NOMO-1 treated with dmso at 0.1 percent for 144 hours (cell line): Measurements from ENCODE around the gene NUMB.
A peak's percentile ranks its signal among the peaks of the same experiment; 100 is the strongest.
"Not testable (repeated sequence)": the region's sequence is repeated elsewhere in the genome, so short reads cannot be mapped to it uniquely, and the experiment has no call there.

Source experiments
- DNase-seq: peaks from one replicate; lab custom pipeline; 2025; ENCODE audit not compliant: unreplicated experiment; lab: John Stamatoyannopoulos, UW

Gene NUMB

GRCh38 chr14:73423092-73423491, 35.3 kb downstream of the NUMB start:
- DNase-seq: not testable (repeated sequence)

- DNase-seq: no peak
Observed at GRCh38 chr14:73422515-73422914, 35.8 kb downstream of the NUMB start.

DNA sequence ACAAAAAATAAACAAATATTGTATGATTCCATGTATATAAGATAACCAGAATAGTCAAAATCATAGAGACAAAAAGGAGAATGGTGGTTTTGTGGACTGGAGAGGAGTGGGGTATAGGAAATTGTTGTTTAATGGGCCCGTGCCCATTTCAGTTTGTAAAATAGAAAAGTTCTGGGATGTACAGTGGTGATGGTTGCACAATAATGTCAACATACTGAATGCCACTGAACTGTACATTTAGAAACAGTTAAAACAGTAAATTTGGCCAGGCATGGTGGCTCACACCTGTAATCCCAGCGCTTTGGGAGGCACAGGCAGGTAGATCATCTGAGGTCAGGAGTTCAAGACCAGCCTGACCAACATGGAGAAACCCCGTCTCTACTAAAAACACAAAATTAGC, 40.1 kb downstream of the NUMB start:
- no peak for DNase-seq

GRCh38 chr14:73406248-73406647, 52.1 kb downstream of the NUMB start:
- not testable (repeated sequence) for DNase-seq

DNA sequence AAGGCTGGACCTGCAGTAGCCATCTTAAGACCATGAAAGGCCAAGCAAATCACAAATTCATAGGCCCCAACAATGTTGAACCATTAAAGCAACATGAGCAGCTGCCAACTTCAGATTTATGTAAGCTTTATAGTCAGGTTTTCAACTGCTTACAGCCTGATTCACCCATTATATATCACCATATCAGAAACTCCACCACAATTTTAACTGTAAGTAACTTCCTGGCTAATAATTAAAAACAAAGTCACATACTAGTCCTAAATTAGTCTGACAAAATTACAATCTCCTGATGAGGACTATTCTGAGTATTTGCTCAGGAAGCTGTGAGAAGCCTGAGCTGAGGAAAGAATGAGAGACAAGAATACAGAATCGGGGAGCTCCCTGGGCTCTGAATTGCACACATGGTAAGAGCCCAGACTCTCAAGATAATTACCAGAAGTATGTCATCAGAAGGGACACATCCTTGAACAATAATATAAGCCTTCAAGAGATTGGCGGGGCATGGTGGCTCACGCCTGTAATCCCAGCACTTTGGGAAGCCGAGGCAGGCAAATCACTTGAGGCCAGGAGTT, 55.1 kb downstream of the NUMB start:
- no peak for DNase-seq

- no peak for DNase-seq
Observed at GRCh38 chr14:73402579-73402978, 55.8 kb downstream of the NUMB start.

DNA sequence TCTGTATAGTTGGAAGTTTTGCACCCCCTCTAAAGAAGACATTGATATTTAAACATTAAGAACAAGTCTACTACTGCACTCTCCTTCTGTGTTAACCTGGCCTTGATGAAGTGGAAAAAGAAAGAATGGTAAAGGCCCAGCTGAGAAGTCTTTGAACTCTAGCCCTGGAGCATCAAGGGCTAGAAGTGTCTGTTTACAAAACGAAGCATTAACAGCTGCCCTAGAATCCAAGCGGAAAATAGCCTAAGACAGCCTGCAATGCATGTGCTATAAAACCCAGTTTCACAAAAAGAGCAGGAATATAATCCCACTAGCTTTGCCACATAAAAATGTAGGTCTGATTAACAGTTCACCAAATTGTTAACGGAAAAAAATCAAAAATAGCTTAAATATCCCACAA, 60.5 kb downstream of the NUMB start:
- no peak for DNase-seq

- DNase-seq: no peak
Observed at GRCh38 chr14:73394317-73394716, 64.0 kb downstream of the NUMB start.

- DNase-seq: no peak
Observed at GRCh38 chr14:73393375-73393774, 65.0 kb downstream of the NUMB start.

- no peak for DNase-seq
Observed at GRCh38 chr14:73392329-73393257, 65.8 kb downstream of the NUMB start.

DNA sequence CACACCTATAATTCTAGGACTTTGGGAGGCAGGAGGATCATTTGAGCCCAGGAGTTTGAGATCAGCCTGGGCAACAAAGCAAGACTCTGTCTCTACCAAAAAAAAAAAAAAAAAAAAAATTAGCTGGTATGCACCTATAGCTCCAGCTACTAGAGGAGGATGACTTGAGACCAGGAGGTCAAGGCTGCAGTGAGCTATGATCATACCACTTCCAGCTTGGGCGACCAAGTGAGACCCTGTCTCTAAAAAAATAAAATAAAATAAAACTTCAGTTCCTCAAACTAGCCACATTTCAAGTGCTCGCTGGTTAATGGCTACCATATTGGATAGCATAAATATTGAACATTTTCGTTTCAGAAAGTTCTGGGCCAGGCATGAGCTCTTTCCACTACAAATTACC, 70.5 kb downstream of the NUMB start:
- not testable (repeated sequence) for DNase-seq

GRCh38 chr14:73386342-73386741, 72.0 kb downstream of the NUMB start:
- no peak for DNase-seq

- DNase-seq: not testable (repeated sequence)
Observed at GRCh38 chr14:73385021-73385420, 73.3 kb downstream of the NUMB start.

- no peak for DNase-seq
Observed at GRCh38 chr14:73383356-73383755, 75.0 kb downstream of the NUMB start.

GRCh38 chr14:73381380-73382013, 76.8 kb downstream of the NUMB start:
- DNase-seq: peak; percentile 33

DNA sequence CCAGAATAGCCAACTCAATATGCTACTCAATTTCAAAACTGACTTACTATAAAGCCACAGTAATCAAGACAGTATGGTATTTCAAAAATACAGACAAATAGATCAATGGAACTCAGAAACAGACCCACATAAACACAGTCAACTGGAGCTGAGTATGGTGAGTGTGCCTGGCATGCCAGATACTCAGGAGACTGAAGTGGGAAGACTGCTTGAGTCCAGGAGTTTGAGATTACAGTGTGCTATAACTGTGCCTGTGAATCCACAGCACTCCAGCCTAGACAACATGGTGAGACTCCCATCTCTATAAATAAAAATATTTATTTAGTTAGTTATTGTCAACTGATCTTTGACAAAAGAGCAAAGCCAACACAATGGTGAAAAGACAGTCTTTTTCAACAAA, 81.8 kb downstream of the NUMB start:
- DNase-seq: no peak

DNA sequence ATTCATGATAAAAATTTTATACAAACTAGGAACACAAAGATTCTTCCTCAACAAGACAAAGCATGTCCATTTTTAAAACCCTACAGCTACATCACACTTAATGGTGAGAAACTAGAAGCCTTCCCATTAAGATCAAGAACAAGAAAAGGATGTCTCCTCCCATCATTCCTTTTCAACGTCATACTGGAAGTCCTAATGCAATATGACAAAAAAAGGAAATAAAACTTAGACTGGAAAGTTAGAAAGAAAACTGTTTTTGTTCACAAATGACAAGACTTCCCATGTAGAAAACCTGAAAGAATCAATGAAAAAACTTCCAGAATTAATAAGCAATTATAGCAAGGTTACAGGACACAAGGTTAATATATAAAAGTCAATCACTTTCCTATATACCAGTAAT, 82.5 kb downstream of the NUMB start:
- no peak for DNase-seq

DNA sequence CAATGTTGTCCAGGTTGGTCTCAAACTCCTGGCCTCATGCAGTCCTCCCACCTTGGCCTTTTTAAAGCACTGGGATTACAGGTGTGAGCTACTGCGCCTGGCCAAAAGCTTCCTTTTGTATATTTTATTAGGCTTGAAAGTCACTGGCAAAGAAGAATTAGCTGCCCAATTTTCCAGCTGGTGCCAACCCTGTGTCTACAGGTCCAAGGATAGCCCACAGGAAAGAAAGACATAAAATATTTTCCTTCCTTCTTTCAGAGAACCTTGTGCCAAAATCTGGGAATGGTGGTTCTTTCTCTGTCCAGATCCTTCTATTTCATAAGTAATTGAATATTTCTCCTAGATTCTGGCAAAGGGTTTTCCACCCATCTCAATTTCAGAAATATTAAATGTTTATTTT, 84.1 kb downstream of the NUMB start:
- no peak for DNase-seq

DNA sequence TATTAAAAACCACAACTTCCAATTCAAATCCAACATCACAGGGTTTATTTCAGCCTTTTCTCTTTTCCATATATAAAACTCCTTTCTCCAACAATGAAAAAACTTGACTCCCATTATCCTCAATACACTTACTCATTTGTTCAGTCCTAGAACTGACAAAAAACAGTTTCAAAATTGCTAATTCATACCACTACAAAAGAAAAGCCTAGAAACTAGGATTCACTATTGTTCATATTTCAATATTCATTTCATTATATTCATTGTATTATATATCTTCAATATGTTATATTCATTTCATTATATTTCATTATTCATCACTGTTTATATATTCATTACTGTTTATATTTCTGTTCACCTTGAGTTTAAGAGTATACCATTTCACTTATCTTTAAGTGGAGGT, 85.8 kb downstream of the NUMB start:
- DNase-seq: no peak

- DNase-seq: no peak
Observed at GRCh38 chr14:73370561-73370960, 87.8 kb downstream of the NUMB start.

- peak; percentile 6 for DNase-seq
Observed at GRCh38 chr14:73369428-73369827, 88.9 kb downstream of the NUMB start.

DNA sequence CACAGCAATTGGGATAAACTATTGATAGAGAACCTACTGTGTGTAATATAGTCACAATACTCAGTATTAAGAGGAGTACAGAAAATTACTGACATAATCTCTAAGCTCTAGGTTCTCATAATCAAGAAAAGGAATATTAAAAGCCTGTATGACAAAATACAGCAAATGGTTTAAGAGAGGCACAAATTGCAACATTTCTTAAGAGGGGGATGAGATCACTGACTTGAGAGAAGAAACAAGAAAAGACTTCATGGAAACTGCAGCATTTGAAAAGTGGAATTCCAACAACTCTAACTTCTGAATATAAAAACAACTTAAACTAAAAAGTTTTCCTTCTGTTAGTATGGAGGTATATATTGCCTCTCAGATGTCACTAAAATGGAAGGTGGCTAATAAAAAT, 89.7 kb downstream of the NUMB start:
- no peak for DNase-seq
